ENCODE measurements around the gene SAMD10. TPM values are rescaled to one million over a fixed set of nuclear protein-coding genes. Genes with fewer than 3 reads are reported as not detected.

The SAMD10 gene
- total and polyA plus RNA-seq, 4 donors, result 0.74 to 3.4 (median 2.1) TPM

DNA sequence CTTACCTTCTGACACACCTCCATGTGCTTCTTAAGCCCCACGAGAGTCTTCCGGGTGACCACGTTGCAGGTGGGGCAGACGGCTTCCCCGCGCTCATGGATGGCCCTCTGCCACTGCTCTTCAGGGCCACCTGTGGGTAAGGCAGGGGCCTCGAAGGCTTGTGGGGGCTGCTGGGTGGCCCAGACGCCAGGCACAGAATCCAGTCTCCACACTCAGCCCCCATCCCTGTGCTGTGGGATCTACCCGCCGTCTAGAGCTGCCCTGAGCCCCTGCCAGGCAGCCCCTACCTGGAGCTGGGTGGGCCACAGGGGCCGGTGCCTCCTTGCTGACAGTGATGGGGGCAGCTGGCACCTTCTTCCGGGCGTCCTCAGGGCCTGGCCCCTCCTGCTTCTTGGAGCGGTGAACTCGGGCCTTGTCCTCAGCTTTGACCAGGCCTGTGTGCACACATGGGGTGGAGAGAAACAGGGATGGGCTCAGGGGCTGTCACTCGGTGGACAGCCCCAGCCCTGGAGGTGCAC lies 15.6 kb downstream of the SAMD10 start:
- H3K9ac ChIP-seq (ENCODE audit: low read depth in 1 of 2, low read length in 2 of 2), result no peak overlapping the region
- WGBS, result 95% methylated on average over 16 of the region's 16 CpGs
- H3K36me3 ChIP-seq (ENCODE audit: control insufficient read depth in 4 of 4, insufficient read depth in 3 of 4, low read depth in 1 of 4, low read length in 3 of 4), result peaks cover 10 to 58% (median 22%) of the 10 kb centered on the region in 4 donors
- no peak for DNase-seq (ENCODE audit: low spot score)
- H3K9me3 ChIP-seq (ENCODE audit: control insufficient read depth in 4 of 4, low read length in 3 of 4), result no peaks in the 10 kb centered on the region
- TF ChIP-seq SP1 (IDR thresholded peaks at IDR 0.05) (no peak), RAD21 (IDR thresholded peaks at IDR 0.05) (no peak), TAF1 (conservative IDR thresholded peaks at IDR 0.05) (no peak), YY1 (IDR thresholded peaks at IDR 0.05) (no peak), EGR1 (IDR thresholded peaks at IDR 0.05; ENCODE audit: low read depth in 2 of 2) (no peak), RXRA (IDR thresholded peaks at IDR 0.05) (no peak), FOXA2 (IDR thresholded peaks at IDR 0.05) (no peak), HNF4G (IDR thresholded peaks at IDR 0.05) (no peak)
- TF ChIP-seq, protein P1, sequence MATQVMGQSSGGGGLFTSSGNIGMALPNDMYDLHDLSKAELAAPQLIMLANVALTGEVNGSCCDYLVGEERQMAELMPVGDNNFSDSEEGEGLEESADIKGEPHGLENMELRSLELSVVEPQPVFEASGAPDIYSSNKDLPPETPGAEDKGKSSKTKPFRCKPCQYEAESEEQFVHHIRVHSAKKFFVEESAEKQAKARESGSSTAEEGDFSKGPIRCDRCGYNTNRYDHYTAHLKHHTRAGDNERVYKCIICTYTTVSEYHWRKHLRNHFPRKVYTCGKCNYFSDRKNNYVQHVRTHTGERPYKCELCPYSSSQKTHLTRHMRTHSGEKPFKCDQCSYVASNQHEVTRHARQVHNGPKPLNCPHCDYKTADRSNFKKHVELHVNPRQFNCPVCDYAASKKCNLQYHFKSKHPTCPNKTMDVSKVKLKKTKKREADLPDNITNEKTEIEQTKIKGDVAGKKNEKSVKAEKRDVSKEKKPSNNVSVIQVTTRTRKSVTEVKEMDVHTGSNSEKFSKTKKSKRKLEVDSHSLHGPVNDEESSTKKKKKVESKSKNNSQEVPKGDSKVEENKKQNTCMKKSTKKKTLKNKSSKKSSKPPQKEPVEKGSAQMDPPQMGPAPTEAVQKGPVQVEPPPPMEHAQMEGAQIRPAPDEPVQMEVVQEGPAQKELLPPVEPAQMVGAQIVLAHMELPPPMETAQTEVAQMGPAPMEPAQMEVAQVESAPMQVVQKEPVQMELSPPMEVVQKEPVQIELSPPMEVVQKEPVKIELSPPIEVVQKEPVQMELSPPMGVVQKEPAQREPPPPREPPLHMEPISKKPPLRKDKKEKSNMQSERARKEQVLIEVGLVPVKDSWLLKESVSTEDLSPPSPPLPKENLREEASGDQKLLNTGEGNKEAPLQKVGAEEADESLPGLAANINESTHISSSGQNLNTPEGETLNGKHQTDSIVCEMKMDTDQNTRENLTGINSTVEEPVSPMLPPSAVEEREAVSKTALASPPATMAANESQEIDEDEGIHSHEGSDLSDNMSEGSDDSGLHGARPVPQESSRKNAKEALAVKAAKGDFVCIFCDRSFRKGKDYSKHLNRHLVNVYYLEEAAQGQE (IDR thresholded peaks at IDR 0.05), result no peak
- H3K27me3 ChIP-seq (ENCODE audit: control insufficient read depth in 4 of 4, insufficient read depth in 4 of 4, low read length in 3 of 4), result no peaks in the 10 kb centered on the region
- no peak overlapping the region for H3K27ac ChIP-seq (ENCODE audit: low read depth in 1 of 2, low read length in 2 of 2)
- H3K4me1 ChIP-seq (ENCODE audit: control insufficient read depth in 4 of 4, insufficient read depth in 4 of 4, low read length in 3 of 4), result peaks cover 5 to 15% (median 10%) of the 10 kb centered on the region in 4 donors
- H3K4me3 ChIP-seq (ENCODE audit: low read depth in 1 of 3, low read length in 3 of 3), result no peak overlapping the region

DNA sequence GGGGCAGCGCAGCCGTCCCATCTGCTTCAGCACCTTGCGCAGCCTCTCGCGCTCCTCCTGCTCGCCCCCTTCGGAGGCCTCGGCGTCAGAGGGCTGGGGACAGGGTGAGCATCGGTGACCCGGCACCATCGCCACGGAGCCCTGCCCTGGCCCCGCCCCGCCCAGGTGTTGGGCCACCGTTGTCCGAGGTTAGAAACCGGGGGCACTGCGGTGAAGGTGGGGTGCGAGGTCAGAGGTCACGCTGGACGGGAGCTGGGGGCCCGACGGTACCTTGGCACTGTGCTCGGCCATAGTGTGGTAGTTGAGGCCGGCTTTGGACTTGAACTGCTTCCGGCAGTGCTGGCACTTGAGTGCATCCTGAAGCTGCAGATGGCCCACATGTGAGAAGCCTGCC lies 16.1 kb downstream of the SAMD10 start:
- H3K9ac ChIP-seq (ENCODE audit: low read depth in 1 of 2, low read length in 2 of 2), result no peak overlapping the region
- WGBS, result 95% methylated on average over 27 of the region's 27 CpGs
- H3K27me3 ChIP-seq (ENCODE audit: control insufficient read depth in 4 of 4, insufficient read depth in 4 of 4, low read length in 3 of 4), result no peaks in the 10 kb centered on the region
- H3K27ac ChIP-seq (ENCODE audit: low read depth in 1 of 2, low read length in 2 of 2), result no peak overlapping the region
- H3K9me3 ChIP-seq (ENCODE audit: control insufficient read depth in 4 of 4, low read length in 3 of 4), result no peaks in the 10 kb centered on the region
- peaks cover under 1 to 15% (median 7%) of the 10 kb centered on the region in 4 donors for H3K4me1 ChIP-seq (ENCODE audit: control insufficient read depth in 4 of 4, insufficient read depth in 4 of 4, low read length in 3 of 4)
- no peak overlapping the region for H3K4me3 ChIP-seq (ENCODE audit: low read depth in 1 of 3, low read length in 3 of 3)
- peaks cover 12 to 60% (median 22%) of the 10 kb centered on the region in 4 donors for H3K36me3 ChIP-seq (ENCODE audit: control insufficient read depth in 4 of 4, insufficient read depth in 3 of 4, low read depth in 1 of 4, low read length in 3 of 4)
- TF ChIP-seq YY1 (IDR thresholded peaks at IDR 0.05), result no peak
- TF ChIP-seq FOXA1 (IDR thresholded peaks at IDR 0.05), result no peak
- no peak for TF ChIP-seq HNF4A (conservative IDR thresholded peaks at IDR 0.05)
- TF ChIP-seq RAD21 (IDR thresholded peaks at IDR 0.05), result no peak
- TF ChIP-seq, protein P2, sequence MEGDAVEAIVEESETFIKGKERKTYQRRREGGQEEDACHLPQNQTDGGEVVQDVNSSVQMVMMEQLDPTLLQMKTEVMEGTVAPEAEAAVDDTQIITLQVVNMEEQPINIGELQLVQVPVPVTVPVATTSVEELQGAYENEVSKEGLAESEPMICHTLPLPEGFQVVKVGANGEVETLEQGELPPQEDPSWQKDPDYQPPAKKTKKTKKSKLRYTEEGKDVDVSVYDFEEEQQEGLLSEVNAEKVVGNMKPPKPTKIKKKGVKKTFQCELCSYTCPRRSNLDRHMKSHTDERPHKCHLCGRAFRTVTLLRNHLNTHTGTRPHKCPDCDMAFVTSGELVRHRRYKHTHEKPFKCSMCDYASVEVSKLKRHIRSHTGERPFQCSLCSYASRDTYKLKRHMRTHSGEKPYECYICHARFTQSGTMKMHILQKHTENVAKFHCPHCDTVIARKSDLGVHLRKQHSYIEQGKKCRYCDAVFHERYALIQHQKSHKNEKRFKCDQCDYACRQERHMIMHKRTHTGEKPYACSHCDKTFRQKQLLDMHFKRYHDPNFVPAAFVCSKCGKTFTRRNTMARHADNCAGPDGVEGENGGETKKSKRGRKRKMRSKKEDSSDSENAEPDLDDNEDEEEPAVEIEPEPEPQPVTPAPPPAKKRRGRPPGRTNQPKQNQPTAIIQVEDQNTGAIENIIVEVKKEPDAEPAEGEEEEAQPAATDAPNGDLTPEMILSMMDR (IDR thresholded peaks at IDR 0.05; ENCODE audit: low read depth, low read length, missing input control), result no peak
- TF ChIP-seq, protein P3, sequence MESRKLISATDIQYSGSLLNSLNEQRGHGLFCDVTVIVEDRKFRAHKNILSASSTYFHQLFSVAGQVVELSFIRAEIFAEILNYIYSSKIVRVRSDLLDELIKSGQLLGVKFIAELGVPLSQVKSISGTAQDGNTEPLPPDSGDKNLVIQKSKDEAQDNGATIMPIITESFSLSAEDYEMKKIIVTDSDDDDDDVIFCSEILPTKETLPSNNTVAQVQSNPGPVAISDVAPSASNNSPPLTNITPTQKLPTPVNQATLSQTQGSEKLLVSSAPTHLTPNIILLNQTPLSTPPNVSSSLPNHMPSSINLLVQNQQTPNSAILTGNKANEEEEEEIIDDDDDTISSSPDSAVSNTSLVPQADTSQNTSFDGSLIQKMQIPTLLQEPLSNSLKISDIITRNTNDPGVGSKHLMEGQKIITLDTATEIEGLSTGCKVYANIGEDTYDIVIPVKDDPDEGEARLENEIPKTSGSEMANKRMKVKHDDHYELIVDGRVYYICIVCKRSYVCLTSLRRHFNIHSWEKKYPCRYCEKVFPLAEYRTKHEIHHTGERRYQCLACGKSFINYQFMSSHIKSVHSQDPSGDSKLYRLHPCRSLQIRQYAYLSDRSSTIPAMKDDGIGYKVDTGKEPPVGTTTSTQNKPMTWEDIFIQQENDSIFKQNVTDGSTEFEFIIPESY (IDR thresholded peaks at IDR 0.05), result no peak
- TF ChIP-seq NR2F2 (IDR thresholded peaks at IDR 0.05), result no peak
- no peak for TF ChIP-seq RXRA (IDR thresholded peaks at IDR 0.05)
- no peak for DNase-seq (ENCODE audit: low spot score)
